GM23338 (cell line): ENCODE results near the gene ZMAT5.

ENCODE experiments used
- CREB1 ChIP-seq: fragments of 250-450 bp; sonication (Bioruptor Pico); IDR thresholded peaks from 2 replicates; pipeline ENCODE4 v1.5.0; 2020; ENCODE audit warnings: low read depth, mild to moderate bottlenecking, moderate library complexity
- CTCF ChIP-seq, 2 experiments: fragments of 200-600 bp in 1 of 2; sonication (generic) in 1 of 2; conservative IDR thresholded peaks; 2 replicates each; pipeline versions ENCODE4 v1.5.1 to v1.6.1; 2016 to 2017; ENCODE audit warnings: antibody characterized with exemption in 2 of 2, low read depth in 2 of 2, mild to moderate bottlenecking in 2 of 2, moderate library complexity in 1 of 2
- EZH2 ChIP-seq: fragments of 200-600 bp; sonication (generic); IDR thresholded peaks from one replicate; pipeline ENCODE4 v1.8.0; 2017; ENCODE audit warnings: antibody characterized with exemption, mild to moderate bottlenecking, low read depth; ENCODE audit not compliant: unreplicated experiment
- EZH2phosphoT487 ChIP-seq: fragments of 200-600 bp; sonication (generic); IDR thresholded peaks from one replicate; pipeline ENCODE4 v1.8.1; 2018; ENCODE audit warnings: antibody characterized with exemption; ENCODE audit not compliant: unreplicated experiment
- REST ChIP-seq: IDR thresholded peaks from one replicate; pipeline ENCODE4 v1.6.1; 2018; ENCODE audit warnings: antibody characterized with exemption; ENCODE audit not compliant: unreplicated experiment
- ZNF114 ChIP-seq: fragments of 250-450 bp; sonication (Bioruptor Pico); IDR thresholded peaks from 2 replicates; pipeline ENCODE4 v1.5.0; 2020; ENCODE audit warnings: mild to moderate bottlenecking, moderate library complexity

GRCh38 chr22:29691636-29692326 is 75.0 kb downstream of the ZMAT5 start:
- TF ChIP-seq EZH2phosphoT487, result no peak
- no peak for TF ChIP-seq EZH2
- TF ChIP-seq ZNF114 (CRISPR knock-in tag), result no peak
- no peak for TF ChIP-seq REST
- no peak for TF ChIP-seq CTCF (conservative IDR thresholded peaks at IDR 0.05; ENCODE audit: low read depth in 2 of 2)
- no peak for TF ChIP-seq CREB1 (CRISPR knock-in tag)
